Right hindlimb (tissue), 1 donor: ENCODE data around the gene FAM217B.
"Not testable (repeated sequence)": the region's sequence is repeated elsewhere in the genome, so short reads cannot be mapped to it uniquely, and the experiment has no call there.

Source experiments
- DNase-seq: peaks from one replicate; pipeline ENCODE4 v3.0.0-alpha.2; 2018

Gene FAM217B

GRCh38 chr20:59939052-59939878, 924 bp upstream of the FAM217B start:
- no peak for DNase-seq

DNA sequence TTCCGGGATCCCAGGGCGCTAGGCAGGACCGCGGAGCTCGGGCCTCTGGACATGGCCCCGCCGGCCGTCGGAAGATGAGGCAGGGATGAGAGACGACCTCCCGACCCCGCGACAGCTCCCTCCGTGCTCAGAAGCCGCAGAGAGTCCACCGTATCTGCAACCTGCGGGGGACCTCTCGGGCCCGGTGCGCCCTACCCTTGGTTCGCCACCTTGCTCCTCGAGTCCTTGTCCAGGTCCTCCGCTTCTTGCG, 385 bp upstream of the FAM217B start:
- no peak for DNase-seq

DNA sequence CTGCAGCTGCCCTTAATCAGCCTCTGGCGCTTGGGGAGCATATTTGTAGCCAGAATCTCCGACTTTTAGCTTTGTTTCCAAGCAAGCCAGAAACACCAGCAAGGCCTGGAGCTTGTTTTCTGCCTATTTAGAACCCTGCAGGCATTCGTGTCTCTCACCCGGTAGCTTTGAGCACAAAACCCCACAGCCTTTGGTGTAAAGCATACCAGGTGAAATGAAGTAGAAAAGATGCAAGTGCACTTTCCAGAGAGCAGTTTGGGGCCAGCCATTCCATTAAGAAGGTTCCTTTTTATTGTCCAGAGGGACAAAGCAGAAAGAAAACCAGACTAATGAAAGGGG, 736 bp downstream of the FAM217B start:
- no peak for DNase-seq

DNA sequence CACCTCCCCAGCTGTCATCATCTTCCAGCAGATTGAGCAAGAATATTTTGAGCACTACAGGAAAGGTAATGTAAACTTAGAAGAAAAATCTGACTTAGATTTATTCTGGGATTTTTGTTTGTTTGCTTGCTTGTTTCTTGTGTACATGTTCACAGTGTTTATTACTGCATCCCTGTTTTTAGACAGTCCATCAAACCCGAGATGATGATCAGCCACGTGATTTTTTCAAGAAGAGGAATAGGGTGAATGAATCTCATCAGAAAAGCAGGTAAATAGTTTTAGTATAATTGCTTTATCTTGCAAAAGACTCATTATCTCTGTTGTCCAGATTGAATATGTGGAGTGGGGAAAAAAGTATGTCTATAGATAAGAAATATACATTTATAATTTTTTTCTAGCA, 2.1 kb downstream of the FAM217B start:
- DNase-seq, result no peak

DNA sequence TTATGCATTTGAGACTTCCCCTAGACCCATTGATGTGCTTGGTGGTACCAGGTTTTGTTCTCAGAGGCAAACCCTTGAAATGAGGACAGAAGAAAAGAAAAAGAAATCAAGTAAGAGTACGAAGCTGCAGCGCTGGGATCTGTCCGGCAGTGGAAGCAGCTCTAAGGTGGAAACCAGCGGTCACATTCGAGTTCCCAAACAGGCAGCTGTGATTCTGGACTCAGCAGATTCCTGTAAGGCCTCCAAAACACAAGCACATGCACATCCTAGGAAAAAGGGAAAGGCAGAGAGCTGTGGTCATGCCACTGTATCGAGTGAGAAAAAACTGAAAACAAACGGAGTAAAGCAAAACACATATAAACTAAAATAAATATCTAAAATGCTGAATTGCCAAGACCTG, 4.5 kb downstream of the FAM217B start:
- no peak for DNase-seq

- DNase-seq, result no peak
These were observed 5.0 kb downstream of the FAM217B start for GRCh38 chr20:59945175-59945574.

DNA sequence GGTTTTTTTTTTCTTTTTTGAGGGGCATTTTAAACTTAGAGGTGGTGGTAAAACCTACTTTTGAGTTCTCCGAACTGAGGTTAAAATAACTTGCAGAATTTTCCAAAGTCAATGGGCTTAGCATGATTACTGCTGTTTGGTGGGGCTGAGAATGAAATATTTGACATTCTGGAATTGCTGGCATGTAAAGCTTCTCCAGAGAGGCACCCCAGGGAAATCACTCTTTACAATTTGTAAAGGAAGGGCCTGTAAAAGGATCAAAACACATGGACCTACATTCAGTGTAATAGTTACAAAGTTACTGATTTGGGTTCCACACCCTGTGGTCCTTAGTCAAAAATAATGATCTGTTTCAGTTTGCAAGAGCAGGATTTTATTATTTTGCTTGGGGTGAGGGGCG, 5.5 kb downstream of the FAM217B start:
- no peak for DNase-seq

DNA sequence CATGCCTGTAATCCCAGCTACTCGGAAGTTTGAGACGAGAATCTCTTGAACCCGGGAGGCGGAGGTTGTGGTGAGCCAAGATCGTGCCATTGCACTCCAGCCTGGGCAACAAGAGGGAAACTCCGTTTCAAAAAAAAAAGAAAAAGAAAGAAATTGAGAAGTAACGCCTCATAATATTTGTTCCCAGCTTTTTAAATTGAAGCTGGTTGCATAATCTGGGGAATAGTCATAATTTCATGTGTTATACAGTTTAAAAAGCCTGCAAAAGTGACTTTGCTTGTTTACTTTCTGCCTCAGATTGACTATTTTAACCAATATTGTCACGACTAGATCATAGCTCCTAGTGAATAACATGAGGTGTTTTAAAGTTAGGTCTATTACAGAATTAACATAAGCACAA, 7.2 kb downstream of the FAM217B start:
- DNase-seq, result no peak

DNA sequence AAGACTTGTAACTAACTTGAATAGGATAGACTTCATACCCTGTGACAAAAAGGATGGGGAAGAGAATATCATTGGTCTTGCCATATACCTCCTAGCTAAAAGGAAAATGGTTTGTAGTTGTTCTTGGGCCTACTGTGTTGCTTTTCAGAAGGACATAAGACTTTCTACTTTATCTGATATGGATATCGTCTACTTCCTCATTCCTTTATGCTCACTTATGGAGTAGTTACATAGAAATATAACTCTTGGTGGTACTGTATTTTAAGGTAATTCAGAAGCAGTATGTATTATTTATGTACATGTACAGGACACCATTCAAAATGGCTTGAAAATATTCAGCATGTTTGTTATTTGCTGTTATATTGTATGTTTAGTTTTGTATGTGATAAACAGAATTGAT, 8.0 kb downstream of the FAM217B start:
- no peak for DNase-seq

DNA sequence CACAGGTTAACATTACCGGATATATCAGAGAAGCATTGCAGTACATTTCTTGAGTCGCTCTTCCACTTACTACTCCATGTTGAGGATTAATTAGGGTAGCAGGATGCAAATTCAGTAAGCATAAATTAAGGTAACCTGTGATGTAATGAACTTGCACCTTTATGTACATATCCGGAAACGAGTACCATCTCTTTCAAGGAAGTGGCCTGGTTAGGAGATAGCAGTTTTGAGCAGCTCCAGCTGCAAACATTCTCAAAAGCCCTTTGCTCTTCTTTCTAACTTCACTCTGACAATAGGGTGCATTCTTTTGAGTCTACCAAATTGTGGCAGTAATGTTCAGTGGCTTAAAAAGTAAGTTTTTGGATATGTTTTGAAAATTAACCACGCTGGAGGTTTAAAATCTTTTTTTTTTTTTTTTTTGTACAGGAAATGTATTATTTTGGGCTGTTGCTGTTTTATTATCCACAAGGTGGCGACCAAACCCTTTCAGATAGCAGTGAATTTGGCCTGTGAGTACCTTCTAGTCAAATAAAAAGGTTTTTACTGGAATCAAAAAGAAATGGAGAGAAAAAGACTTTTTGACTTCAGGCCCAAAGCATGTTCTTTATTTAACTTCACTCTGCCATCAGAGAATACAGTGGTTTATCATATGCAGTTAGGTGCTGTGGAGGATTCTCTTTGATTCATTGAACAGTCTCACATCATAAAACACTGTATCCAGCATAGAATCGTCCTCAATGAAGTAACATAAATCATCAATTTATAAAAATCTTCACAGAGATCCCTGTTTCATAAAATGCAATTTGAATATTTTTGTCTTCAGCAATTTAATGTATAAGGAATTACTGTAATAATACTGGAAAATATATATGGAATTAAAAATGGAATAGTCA, 8.9 kb downstream of the FAM217B start:
- DNase-seq, result no peak

GRCh38 chr20:59949911-59950310, 9.7 kb downstream of the FAM217B start:
- DNase-seq, result no peak

DNA sequence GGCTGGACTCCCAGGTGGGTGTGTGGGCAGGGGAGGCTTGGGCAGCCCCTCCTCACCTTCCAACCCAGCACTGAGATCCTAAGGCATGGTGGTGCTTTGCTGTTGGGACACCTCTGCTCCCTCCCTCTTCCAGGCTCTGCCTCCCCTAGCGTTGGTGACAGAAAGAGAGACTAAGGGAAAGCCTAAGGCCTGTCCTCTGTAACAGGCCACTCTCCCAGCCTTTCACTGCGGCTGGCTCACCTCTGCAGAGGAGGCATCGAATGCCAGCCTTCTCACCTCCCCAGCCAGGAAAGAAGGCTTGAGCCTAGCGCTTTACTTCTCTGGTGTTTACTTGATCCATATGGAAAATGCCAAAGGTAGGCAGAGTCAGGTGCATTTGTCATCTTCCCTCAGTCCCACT, 14.5 kb downstream of the FAM217B start:
- DNase-seq, result no peak

GRCh38 chr20:59955131-59955796, 15.1 kb downstream of the FAM217B start:
- no peak for DNase-seq

DNA sequence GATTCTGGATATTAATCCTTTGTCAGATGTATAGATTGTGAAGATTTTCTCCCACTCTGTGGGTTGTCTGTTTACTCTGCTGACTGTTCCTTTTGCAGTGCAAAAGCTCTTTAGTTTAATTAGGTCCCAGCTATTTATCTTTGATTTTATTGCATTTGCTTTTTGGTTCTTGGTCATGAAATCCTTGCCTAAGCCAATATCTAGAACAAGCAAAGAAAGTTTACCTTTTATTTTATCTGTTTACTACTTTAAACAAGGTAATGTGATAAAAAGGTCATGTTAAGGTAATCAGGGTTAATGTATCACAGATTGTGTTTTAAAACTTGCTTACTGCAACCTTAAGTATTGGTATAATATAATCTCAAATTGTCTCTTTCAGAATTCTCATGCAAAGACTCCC, 17.4 kb downstream of the FAM217B start:
- not testable (repeated sequence) for DNase-seq

GRCh38 chr20:59958123-59958522, 17.9 kb downstream of the FAM217B start, which contains the start of gene CDH26:
Gene CDH26 (plus strand): TSS chr20:59958423. CDS start chr20:59958727, 304 bp downstream.
- no peak for DNase-seq

DNA sequence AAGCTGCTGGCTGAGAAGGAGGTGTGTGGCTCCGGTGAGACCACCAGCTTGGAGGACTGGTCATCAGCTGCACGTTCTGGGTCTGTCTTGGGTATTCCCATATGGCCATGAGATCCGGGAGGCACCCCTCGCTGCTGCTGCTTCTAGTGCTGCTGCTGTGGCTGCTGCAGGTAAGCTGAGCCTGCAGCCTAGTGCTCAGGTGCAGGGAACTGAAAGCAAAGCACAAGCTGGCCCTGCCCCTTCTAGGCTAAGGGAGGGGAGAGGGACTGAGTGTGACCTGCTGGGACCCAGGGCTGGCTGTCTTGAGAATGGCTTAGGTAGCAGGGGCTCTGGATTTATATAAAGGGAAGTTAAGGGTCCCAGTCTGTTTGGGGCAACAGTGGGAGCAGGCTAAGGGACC, 18.4 kb downstream of the FAM217B start:
- DNase-seq, result no peak

GRCh38 chr20:59961423-59961822, 21.2 kb downstream of the FAM217B start:
- DNase-seq, result no peak

GRCh38 chr20:59962155-59962554, 22.0 kb downstream of the FAM217B start:
- DNase-seq, result no peak

DNA sequence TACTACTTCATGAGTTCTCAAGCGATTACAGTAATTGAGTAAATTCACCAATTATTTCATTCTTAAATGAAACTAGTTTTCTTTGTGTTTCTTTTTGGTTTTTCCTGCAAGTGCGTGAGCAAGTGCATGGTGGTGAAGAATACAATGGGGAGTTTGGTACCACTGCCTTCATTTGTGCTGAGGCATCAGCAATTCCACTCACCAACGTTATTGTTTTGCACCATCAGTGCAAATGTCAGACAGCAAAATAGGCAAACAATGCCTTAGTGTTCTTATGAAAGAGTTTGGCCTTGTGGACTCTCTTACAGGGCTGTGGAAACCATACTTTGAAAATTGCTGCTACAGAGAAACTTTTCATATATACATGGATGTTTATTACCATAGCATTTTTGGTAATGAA, 26.2 kb downstream of the FAM217B start:
- no peak for DNase-seq

DNA sequence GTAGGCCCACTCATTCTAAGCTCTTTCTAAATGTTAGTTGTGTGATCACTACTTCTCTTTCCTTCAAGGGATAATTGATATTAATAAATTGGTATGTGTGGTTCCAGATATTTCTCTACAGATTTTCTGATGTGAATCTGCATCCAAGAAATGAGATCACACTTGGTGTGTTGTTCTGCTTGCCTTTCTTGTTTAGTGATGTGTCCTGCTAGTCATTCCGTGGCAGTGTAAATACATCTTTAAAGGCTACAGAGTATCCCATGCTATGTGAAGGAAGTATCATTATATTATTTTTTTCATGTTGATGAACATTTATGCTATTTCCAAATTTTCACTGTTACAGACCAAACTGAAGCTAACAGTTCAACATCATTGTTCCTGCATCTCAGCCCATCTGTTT, 31.2 kb downstream of the FAM217B start:
- DNase-seq, result no peak

GRCh38 chr20:59972037-59972801, 32.0 kb downstream of the FAM217B start:
- no peak for DNase-seq

DNA sequence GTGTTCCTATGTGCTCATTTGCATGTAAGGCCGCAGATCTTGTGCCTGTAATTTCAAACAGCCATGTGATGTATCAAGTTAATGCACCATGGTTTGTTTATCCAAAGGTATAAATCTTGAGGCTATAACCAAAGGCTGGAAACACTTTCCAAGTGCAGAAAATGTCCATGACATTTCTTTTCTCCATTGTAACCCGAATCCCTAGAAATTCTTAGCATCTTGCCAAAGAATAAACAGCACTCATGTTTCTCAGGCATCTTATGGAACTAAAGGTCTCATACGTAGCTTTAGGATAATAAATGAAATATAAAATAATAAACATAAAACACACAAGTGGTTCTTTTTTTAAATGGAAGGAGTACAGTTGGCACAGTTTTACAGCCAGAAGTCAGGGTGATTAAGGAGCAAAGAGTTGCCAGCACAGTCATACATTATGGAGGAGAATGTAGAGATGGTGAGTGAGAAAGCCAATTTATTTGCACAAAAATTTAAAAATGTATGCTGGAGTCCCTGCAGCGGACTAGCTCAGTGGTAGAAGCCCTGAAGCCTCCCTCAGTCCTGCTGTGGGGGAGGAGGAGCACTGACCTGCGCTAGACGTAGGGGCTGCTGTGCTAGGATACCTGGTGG, 36.1 kb downstream of the FAM217B start:
- DNase-seq, result no peak

- no peak for DNase-seq
These were observed 36.9 kb downstream of the FAM217B start for GRCh38 chr20:59977086-59977485.
